Coronary artery (tissue), 2 donors: ENCODE results near the gene HSPB7.

Experiments
- DNase-seq: peaks from one replicate; pipeline ENCODE4 v3.0.0-alpha.2; 2017; ENCODE audit warnings: low spot score
- H3K27ac ChIP-seq, 2 donors: fragments of 200-600 bp; sonication (generic); one replicate each; pipeline ENCODE4 v1.5.1; 2016 to 2019
- H3K4me3 ChIP-seq: fragments of 200-600 bp; sonication (generic); 2 replicates; pipeline ENCODE4 v1.5.1; 2016; ENCODE audit warnings: mild to moderate bottlenecking, moderate library complexity
- TF ChIP-seq, protein P1 (sequence below): fragments of 200-600 bp; sonication (generic); IDR thresholded peaks from one replicate; pipeline ENCODE4 v1.5.1; 2019; ENCODE audit warnings: antibody characterized with exemption

Gene HSPB7

DNA sequence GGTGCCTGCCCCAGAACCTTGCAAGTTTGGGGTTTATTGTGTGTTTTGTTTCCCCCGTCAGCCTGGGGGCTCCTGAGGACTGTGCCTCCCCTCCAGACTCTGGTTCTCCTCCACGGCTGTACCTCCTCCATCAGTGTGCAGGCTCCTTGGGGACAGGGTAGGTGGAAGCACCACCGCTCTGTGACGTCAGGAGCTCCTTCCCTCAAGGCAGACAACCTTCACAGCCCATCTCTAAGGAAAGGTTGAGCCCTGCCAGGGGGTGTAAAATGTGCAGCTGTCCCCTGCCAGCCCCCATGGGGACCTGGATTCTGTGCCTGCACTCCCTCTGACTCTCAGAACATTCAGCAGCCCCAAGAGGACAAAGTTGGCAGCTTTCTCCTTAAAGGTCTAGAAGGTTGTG lies 465 bp upstream of the HSPB7 start:
- peak overlapping the region; percentile 79 for H3K4me3 ChIP-seq
- TF ChIP-seq, protein P1, sequence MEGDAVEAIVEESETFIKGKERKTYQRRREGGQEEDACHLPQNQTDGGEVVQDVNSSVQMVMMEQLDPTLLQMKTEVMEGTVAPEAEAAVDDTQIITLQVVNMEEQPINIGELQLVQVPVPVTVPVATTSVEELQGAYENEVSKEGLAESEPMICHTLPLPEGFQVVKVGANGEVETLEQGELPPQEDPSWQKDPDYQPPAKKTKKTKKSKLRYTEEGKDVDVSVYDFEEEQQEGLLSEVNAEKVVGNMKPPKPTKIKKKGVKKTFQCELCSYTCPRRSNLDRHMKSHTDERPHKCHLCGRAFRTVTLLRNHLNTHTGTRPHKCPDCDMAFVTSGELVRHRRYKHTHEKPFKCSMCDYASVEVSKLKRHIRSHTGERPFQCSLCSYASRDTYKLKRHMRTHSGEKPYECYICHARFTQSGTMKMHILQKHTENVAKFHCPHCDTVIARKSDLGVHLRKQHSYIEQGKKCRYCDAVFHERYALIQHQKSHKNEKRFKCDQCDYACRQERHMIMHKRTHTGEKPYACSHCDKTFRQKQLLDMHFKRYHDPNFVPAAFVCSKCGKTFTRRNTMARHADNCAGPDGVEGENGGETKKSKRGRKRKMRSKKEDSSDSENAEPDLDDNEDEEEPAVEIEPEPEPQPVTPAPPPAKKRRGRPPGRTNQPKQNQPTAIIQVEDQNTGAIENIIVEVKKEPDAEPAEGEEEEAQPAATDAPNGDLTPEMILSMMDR, result no peak
- H3K27ac ChIP-seq, result peak overlapping the region; percentile 98
- no peak for DNase-seq

DNA sequence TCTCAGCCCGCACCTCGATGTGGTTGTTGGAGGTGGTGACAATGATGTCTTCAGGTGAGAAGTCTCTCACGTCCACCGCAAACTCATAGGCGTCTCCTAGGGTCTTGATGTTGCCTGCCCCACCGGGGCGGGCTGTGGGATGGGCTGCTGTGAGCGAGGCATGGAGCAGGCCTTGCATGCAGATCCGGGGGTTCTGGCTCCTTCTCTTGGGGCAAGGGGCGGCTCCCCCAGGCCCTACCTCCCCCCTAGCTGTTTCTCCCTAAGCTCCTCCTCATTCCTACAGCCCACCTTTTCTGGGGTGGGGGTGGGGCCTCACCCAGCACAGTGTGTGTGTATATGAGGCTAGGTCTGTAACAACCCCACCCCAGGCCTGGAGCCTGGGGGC lies 775 bp downstream of the HSPB7 start:
- no peak for DNase-seq
- Histone ChIP-seq H3K27ac (peak overlapping the region; percentile 98), H3K4me3 (peak overlapping the region; percentile 79)
- TF ChIP-seq, protein P1, result no peak

DNA sequence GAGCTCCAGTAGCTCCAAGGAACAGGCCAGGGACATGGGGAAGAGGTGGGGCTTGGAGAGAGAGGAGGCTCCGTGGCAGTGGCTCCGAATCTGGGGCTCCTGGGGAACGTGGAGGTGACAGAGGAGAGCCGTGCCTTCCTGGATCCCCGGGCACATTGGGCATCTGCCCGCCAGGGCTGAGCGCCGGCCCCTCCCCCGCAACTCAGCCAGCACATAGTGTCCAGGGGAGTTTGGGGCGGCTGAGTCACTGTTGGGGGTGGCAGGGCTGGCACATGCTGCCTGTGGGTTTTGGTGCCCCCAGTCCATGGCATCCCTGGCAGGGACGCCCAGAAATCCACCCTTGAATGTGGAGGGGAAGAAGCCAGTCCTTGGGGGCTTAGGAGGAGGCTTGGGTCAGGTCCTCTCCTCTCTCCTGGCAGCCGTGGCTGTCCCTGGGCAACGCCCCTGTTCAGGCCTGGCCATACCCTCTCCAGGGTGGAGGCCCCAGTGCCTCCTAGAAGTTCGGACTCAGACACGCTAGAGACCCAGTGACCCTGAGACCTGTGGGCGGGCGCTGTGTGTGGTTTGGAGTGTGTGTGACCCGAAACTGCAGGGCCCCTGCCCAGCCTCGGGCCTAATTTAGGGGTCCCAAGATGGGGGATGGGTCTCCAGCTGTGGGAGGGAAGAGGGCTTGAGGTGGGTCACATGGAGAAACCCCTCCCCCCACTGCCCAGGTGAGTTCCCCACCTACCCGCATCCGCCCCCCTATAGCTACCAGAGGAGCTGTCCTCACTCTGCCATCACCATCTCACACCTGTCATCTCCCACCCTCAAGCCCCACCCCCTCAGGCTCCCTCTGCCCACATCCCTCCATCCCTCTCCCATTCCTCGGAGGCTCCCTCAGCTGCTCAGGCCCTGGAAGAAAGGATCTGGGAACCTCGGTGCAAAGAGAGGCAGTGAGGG lies 1.6 kb downstream of the HSPB7 start:
- peak overlapping the region; percentile 79 for H3K4me3 ChIP-seq
- peak overlapping the region; percentile 98 for H3K27ac ChIP-seq
- TF ChIP-seq, protein P1, result no peak
- DNase-seq, result peak; percentile 89

DNA sequence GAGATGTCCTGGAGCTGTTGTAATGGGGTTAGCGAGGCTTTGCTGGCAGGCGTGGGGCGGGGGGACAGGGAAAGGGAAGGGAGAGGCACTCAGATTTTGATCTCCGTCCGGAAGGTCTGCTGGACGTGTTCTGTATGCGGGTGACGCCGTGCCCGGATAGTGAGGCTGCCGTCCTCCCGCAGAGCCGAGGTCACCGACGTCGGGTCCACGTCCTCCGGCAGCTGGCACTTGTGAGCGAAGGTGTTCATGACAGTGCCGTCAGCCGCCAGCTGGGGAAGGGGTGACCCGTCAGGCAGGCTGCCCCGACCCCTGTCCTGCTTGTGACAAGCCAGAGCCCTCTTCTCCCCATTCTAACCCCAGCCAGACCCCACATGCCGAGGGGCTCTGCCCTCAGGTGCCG lies 2.4 kb downstream of the HSPB7 start:
- H3K27ac ChIP-seq, result peak overlapping the region; percentile 98
- no peak for DNase-seq
- TF ChIP-seq, protein P1, result no peak
- H3K4me3 ChIP-seq, result peak overlapping the region; percentile 79

DNA sequence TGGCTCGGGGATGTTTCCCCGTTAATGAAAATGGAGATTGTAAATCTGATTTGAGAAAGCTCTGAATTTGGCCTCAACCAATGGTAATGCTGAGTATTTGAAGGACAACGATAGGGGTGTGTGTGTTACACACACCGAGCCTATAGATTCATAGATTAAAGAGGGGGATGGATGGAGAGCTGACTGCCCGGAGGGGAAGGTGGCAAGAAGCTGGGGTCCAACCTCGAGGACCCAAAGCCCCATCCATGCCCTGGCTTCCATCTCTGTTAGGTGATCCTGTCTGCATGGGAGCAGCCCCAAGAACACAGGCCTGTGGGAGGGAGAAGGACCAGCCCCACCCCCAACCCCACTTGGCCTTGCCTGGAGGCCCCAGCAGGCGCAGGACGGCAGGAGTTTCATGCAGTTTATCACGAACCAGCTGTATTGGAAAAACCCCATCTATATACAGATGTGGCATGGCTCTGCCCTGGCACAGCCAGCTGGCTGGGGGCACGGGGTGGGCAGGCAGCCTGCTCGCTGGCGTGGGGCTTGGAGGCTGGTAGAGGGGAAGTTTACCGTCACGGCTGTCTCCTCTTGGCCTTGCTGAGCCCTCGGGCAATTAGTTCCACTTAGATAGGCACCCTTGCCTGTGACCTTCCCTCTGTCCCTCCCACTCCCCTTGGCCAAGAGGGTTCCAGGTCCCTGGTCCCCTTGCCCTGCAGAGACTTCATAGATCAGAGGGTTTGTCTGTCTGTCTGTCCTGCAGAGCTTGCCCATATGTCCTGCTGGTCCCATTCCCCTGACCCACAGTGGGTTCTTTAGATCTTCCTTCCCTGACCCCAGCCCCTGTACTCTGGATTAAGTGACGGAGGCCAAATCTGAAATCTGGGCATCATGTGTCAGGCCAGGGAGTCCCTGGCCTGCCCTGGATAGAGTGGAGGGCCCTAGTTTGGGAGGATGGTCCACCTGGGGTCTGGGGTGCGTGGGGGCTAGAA lies 3.0 kb downstream of the HSPB7 start:
- TF ChIP-seq, protein P1, result no peak
- H3K27ac ChIP-seq, result peak overlapping the region; percentile 98
- DNase-seq, result no peak
- peak overlapping the region; percentile 79 for H3K4me3 ChIP-seq

DNA sequence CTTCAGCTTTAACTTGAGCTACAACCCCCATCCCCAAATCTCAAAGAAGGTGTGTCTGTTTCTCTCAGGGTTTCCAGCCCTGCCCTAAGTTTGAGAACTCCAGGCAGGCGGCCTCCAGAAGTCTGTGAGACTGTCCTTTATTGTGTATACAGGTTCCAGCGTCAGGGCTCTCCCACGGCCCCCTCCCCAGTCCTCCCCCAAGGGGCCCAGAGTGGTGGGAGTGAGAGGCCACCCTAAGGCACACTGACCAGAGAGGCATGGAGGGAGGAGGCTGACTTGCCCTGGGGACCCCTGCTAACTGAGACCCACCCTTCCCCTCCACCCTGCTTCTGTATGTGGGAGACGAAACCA lies 4.0 kb downstream of the HSPB7 start:
- peak overlapping the region; percentile 47 for H3K4me3 ChIP-seq
- peak overlapping the region; percentile 98 for H3K27ac ChIP-seq
- TF ChIP-seq, protein P1, result no peak
- no peak for DNase-seq
